ENCODE data around the gene NR4A2. TPM values are rescaled to one million over a fixed set of nuclear protein-coding genes. Genes with fewer than 3 reads are reported as not detected.

The NR4A2 gene
- total RNA-seq, 1 donor from 2014 or later: 6.7 TPM

DNA sequence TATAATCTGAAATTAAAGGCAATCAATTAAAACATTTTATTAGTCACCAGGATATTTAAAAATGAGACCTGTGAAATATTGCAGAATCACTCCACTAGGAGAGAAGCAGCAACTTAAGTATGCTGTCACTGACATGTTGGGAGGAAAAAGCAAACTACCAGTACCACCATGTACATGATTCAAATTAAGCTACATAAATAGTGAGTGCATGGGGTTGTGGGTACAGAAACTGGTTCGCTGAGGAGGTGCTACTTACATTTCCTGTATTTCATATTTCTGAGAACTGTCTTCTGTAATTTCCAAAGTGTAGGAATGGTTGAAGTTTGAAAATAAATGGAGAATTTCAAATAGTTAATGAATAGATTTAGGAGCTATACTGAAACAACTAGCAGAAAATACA is 7.9 kb upstream of the NR4A2 start:
- Mint-ChIP-seq H3K27me3 (no peaks in the 10 kb centered on the region), H3K4me1 (peaks cover 27% of the 10 kb centered on the region), H3K36me3 (ENCODE audit: low read depth) (peaks cover 7% of the 10 kb centered on the region), H3K4me3 (peak overlapping the region; percentile 92), H3K27ac (no peak overlapping the region), H3K9me3 (no peaks in the 10 kb centered on the region)
- no peak for ATAC-seq (ENCODE audit: low read depth)
- intact Hi-C loops (cut with micrococcal nuclease): no loop called here
- ChIA-PET CTCF (no interaction called here), POLR2A (interaction anchor here (1.2 to 5.4 kb wide), 4 partner anchors 9 to 201 kb away, joined by 5 to 120 read pairs (median 6); partner anchors contain the start of genes GPD2 and NR4A2)
- DNase-seq: no peak
- TF ChIP-seq, protein P1, sequence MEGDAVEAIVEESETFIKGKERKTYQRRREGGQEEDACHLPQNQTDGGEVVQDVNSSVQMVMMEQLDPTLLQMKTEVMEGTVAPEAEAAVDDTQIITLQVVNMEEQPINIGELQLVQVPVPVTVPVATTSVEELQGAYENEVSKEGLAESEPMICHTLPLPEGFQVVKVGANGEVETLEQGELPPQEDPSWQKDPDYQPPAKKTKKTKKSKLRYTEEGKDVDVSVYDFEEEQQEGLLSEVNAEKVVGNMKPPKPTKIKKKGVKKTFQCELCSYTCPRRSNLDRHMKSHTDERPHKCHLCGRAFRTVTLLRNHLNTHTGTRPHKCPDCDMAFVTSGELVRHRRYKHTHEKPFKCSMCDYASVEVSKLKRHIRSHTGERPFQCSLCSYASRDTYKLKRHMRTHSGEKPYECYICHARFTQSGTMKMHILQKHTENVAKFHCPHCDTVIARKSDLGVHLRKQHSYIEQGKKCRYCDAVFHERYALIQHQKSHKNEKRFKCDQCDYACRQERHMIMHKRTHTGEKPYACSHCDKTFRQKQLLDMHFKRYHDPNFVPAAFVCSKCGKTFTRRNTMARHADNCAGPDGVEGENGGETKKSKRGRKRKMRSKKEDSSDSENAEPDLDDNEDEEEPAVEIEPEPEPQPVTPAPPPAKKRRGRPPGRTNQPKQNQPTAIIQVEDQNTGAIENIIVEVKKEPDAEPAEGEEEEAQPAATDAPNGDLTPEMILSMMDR (IDR thresholded peaks at IDR 0.05): no peak

DNA sequence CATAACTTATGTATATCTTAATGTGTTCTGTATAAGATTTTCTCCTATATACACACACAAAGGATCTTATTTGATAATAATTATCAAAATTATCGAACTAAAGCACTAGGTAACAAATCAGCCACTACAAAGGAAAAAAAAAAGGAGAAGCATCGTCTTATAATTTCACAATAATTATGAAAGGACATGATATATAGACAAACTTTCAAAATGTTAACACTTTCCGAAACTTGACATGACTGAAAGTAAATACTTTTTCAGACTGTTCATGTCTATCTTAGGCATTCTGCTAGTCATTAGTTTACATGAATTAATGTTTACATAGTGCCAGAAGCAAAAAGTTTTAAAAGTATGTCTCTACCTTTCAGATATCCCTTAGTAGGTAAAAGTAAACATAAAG is 7.3 kb upstream of the NR4A2 start:
- DNase-seq (no peak), ATAC-seq (ENCODE audit: low read depth) (no peak)
- Mint-ChIP-seq H3K27me3 (no peaks in the 10 kb centered on the region), H3K36me3 (ENCODE audit: low read depth) (peaks cover 7% of the 10 kb centered on the region), H3K4me1 (peaks cover 32% of the 10 kb centered on the region), H3K4me3 (no peak overlapping the region), H3K27ac (peak overlapping the region; percentile 18), H3K9me3 (no peaks in the 10 kb centered on the region)
- CTCF ChIA-PET: interaction anchor here (1.5 kb wide), 1 partner anchor 250 kb away, joined by 3 read pairs; no protein-coding TSS in a partner anchor
- intact Hi-C loops (cut with micrococcal nuclease): loop anchor here (10.0 kb wide), 1 partner anchor 965 kb away; no protein-coding TSS in a partner anchor
- TF ChIP-seq, protein P1 (IDR thresholded peaks at IDR 0.05): no peak
- POLR2A ChIA-PET: no interaction called here

DNA sequence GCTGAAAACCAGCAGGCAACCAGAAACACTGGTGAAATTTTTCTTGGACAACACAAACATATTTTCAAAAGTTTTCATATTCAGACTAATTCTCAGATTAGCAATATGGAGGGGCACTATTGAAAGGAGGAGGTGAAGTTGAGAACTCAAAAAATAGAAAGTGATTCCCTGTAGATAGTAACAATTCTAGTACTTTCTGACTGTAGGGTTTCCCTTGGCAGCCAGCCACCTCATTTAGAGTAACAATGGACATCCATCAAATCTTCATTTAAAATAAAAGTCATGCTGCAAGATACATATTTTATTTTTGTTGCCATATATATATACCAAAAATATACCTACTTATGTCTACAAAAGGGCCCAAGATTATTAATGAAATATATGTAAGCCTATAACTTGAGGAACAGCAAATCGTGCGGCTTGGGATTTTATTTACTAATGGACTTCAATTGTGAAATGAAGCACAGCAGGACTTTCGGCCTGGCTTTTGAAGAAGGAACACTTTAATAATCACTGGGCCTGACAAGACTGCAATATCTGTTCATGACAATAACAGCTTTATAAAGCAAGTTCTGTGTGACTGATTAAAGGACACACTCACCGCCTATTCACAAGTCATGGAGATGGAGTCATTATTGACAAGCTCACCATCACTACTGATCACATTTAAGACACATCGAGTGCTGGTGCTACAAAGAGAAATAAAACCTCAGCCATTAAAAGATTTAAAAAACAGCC is 6.8 kb upstream of the NR4A2 start:
- Mint-ChIP-seq H3K27me3 (no peaks in the 10 kb centered on the region), H3K27ac (peak overlapping the region; percentile 18), H3K4me3 (no peak overlapping the region), H3K4me1 (peaks cover 32% of the 10 kb centered on the region), H3K36me3 (ENCODE audit: low read depth) (peaks cover 7% of the 10 kb centered on the region), H3K9me3 (no peaks in the 10 kb centered on the region)
- ChIA-PET CTCF (interaction anchor here (1.5 kb wide), 1 partner anchor 251 kb away, joined by 3 read pairs; no protein-coding TSS in a partner anchor), POLR2A (no interaction called here)
- ATAC-seq (ENCODE audit: low read depth): no peak
- intact Hi-C loops (cut with micrococcal nuclease): loop anchor here (10.0 kb wide), 1 partner anchor 964 kb away; no protein-coding TSS in a partner anchor
- TF ChIP-seq, protein P1 (IDR thresholded peaks at IDR 0.05): no peak
- DNase-seq: no peak

DNA sequence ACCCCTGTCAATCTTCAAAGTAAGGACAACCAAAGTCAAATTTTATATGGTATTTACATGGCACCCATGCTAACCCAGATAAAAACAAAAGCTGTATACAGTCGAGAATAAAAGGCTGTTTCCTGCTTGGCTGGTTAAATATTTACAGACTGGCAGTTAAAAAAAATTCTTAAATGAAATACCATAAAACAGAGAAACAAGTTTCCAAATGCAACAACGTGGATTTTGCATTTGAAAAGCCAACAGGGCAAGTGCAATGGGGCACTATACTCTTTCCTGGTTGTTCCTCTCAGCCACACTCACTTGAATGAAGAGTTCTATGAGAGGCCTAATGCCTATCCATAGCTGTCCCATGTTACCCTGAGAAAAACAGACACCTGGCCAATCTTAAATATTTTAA is 6.1 kb upstream of the NR4A2 start:
- peaks cover 13% of the 10 kb centered on the region for H3K36me3 Mint-ChIP-seq (ENCODE audit: low read depth)
- POLR2A ChIA-PET: no interaction called here
- H3K27ac Mint-ChIP-seq: no peak overlapping the region

More for the DNA sequence above, 6.1 kb upstream of the NR4A2 start:
- ATAC-seq (ENCODE audit: low read depth): no peak
- H3K27me3 Mint-ChIP-seq: no peaks in the 10 kb centered on the region
- H3K4me3 Mint-ChIP-seq: no peak overlapping the region
- CTCF ChIA-PET: interaction anchor here (1.5 kb wide), 1 partner anchor 251 kb away, joined by 3 read pairs; no protein-coding TSS in a partner anchor
- TF ChIP-seq, protein P1 (IDR thresholded peaks at IDR 0.05): no peak
- intact Hi-C loops (cut with micrococcal nuclease): loop anchor here (10.0 kb wide), 1 partner anchor 964 kb away; no protein-coding TSS in a partner anchor
- DNase-seq: no peak
- no peaks in the 10 kb centered on the region for H3K9me3 Mint-ChIP-seq
- H3K4me1 Mint-ChIP-seq: peaks cover 32% of the 10 kb centered on the region
